Fibroblast of lung (primary cell): Measurements from ENCODE around the gene DNPEP.

Experiments used
- EZH2 ChIP-seq: IDR thresholded peaks from 2 replicates; pipeline ENCODE4 v1.5.1; 2012; ENCODE audit warnings: low read length, control low read depth, mild to moderate bottlenecking; ENCODE audit errors: missing control alignments
- TF ChIP-seq, protein P1 (sequence below), 2 donors: IDR thresholded peaks in 1 of 2; conservative IDR thresholded peaks in 1 of 2; 1 replicate in 1 of 2; 2 replicates in 1 of 2; pipeline ENCODE4 v1.5.1; 2011 to 2012; ENCODE audit warnings: low read length in 2 of 2, control low read depth in 1 of 2, inconsistent platforms in 1 of 2, low read depth in 1 of 2, mild to moderate bottlenecking in 1 of 2

GRCh38 chr2:219358170-219359075, 29.3 kb downstream of the DNPEP start:
- TF ChIP-seq, protein P1, sequence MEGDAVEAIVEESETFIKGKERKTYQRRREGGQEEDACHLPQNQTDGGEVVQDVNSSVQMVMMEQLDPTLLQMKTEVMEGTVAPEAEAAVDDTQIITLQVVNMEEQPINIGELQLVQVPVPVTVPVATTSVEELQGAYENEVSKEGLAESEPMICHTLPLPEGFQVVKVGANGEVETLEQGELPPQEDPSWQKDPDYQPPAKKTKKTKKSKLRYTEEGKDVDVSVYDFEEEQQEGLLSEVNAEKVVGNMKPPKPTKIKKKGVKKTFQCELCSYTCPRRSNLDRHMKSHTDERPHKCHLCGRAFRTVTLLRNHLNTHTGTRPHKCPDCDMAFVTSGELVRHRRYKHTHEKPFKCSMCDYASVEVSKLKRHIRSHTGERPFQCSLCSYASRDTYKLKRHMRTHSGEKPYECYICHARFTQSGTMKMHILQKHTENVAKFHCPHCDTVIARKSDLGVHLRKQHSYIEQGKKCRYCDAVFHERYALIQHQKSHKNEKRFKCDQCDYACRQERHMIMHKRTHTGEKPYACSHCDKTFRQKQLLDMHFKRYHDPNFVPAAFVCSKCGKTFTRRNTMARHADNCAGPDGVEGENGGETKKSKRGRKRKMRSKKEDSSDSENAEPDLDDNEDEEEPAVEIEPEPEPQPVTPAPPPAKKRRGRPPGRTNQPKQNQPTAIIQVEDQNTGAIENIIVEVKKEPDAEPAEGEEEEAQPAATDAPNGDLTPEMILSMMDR (conservative IDR thresholded peaks at IDR 0.05 in 1 of 2, IDR thresholded peaks at IDR 0.05 in 1 of 2; ENCODE audit: low read depth in 1 of 2, low read length in 2 of 2): no peak
- peak; percentile 98 for TF ChIP-seq EZH2
